GM12874 (cell line): ENCODE data around the gene MARCHF11.

Source experiments
- CTCF ChIP-seq: IDR thresholded peaks from 2 replicates; pipeline ENCODE4 v1.5.1; 2011; ENCODE audit warnings: low read depth, mild to moderate bottlenecking, control low read depth, low read length, moderate library complexity; ENCODE audit not compliant: insufficient read depth

The MARCHF11 gene

GRCh38 chr5:16061163-16061562, 118.4 kb downstream of the MARCHF11 start:
- no peak for TF ChIP-seq CTCF

DNA sequence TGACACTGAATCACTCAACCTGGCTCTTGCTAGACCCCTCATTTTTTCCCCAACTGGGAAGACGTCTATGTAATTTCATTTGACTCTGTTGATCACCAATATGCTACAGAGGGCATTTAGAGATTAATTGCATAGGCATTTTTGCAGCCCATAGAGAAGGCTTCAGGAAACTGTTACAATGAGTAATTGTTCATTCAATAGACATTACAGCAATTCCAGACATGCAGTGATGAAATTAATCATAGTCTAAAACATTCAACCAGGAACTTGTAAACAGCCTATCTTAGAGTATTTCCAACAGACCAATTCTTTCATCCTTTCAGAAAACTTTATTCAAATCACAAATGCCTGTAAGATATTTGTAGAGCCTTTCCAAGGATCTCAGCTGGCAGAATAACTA, 122.3 kb downstream of the MARCHF11 start:
- TF ChIP-seq CTCF = no peak

- no peak for TF ChIP-seq CTCF
Observed at GRCh38 chr5:16051246-16051755, 128.3 kb downstream of the MARCHF11 start.

DNA sequence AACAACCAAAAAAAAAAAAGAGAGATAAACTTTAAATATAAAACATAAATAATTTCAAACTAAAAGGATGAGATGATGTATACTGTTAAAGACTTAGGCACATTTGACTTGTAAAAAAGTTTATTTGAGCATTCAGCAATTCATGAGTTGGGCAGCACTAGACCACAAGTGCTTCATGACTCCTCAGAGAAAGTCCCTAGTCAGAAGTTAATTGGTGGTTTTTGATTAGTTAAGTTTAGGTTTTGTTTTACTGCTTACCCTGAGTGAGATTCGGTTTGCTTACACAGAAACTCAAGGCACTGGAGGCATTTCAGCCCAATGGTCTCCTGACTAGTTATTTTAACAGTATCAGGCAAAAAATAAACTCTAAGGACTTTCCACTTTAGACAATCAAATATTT, 129.2 kb downstream of the MARCHF11 start:
- TF ChIP-seq CTCF = no peak

- no peak for TF ChIP-seq CTCF
Observed at GRCh38 chr5:16049761-16050160, 129.8 kb downstream of the MARCHF11 start.

GRCh38 chr5:16048132-16048531, 131.5 kb downstream of the MARCHF11 start:
- no peak for TF ChIP-seq CTCF

DNA sequence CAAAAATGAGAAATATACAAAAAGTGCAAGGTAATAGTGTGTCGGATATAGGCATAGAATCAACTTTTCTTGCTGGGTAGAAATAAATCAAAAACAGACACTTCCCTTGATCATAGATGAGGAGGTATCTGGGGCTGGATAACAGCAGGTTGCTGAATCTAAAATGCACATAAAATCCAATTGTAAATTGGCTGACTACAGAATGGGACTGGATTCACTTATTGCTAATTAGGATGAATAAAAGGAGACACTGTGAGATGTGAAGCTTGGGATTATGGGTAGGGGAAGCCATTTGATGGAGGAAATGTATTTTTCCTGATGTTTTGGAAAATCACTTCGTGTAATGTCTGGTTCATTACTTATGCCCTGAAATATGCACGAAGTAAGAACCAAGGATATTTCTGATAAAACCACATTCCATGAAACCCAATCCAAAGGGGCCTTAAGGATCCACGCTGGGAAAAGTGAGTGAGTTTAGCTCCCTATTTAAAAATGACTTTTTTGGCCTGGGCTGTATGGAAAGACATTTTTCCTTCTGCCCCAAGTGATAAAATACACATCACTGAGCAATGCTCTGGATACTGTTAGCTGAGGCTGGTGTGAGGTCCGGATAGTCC, 136.1 kb downstream of the MARCHF11 start:
- no peak for TF ChIP-seq CTCF
